Activated T-helper 1 cell treated with anti-CD3 and anti-CD28 coated beads, Interleukin-2, amount 50 U/mL, for 16 hours (primary cell): ENCODE measurements around the gene BCAS1.

Source experiments
- DNase-seq, 2 donors: peaks; one replicate each; pipeline ENCODE4 v3.0.0-alpha.2; 2020; ENCODE audit warnings: low read depth in 1 of 2, low spot score in 1 of 2

BCAS1 gene

GRCh38 chr20:54051068-54051467, 19.3 kb downstream of the BCAS1 start:
- no peak for DNase-seq

DNA sequence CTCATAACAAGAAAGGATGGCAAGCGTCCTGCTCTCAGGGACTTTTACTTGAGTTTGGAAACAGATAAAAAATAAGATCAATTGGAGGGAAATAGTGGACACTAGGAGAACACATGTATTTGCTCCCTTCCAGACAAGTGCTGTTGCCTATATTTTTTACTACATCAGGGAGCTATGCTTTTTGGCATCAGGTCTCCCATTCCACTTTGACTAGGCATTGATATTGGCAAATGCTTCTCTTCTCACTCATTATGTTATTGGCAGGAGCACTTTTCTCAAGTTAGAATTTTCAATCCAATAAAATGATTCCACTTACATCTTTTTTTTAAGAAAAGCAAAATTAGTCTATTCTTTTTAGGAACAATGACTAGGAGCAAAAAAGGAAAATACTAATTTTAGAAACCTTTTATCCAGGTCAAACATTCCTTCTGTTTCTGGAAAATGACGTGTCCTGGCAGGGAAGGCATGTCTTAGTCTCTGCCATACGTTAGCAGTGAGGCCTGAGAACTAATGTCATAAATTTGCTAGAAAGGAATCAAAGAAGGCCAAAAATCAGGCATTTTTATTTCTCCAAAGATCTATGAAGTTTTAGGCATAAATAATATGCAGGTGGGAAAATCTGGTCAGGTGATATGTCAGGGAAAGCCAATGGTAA, 21.4 kb downstream of the BCAS1 start:
- no peak for DNase-seq

DNA sequence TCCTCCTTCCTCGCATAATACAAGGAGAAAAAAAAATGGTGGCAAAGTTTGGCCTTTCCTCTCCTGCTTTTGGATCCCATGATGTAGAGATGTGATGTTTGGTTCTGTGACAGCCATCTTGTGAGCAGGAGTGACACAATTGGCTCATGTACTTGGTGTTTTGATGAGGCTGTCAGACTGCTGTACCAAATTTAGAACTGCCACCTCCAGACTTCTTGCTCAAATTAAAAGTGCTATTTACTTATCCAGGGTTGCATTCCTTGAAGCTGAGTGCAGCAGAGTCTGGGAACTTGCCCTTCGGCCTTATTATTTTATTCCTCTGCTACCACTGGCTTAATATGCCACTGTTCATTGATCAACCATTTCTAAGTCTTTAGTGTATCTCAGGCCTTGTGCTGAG, 21.9 kb downstream of the BCAS1 start:
- no peak for DNase-seq

DNA sequence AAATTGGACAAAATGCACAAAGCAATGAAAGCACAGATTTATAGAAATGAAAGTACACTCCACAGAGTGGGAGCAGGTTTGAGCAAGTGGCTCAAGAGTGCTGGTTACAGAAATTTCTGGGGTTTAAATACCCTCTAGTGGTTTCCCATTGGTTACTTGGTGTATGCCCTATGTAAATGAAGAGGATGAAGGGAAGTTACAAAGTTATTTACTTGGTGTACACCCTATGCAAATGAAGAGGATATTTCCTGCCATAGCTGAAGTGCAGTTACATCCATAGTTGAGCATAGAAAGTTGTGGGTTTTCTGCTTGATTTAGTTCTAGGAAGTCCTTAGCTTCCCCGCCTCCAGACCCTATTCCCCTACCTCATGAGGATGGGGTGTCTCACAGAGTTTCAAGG, 22.7 kb downstream of the BCAS1 start:
- no peak for DNase-seq

DNA sequence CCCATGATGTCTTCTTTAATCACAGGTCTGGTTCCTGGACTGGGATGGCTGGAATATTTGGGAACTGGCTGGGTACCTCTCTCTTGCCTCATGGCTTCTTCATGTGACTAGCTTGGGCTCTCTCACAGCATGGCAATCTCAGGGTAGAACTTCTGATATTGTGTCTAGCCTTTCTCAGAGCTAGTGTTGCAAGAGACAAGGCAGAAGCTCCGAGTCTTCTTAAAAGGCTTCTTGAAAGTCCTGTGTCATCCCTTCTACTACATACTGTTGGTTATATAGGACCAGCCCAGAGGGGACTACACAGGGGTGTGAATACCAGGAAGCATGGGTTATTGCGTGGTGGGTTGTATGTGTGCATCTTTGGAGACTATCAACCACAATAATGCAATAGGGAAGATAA, 23.3 kb downstream of the BCAS1 start:
- DNase-seq: no peak

DNA sequence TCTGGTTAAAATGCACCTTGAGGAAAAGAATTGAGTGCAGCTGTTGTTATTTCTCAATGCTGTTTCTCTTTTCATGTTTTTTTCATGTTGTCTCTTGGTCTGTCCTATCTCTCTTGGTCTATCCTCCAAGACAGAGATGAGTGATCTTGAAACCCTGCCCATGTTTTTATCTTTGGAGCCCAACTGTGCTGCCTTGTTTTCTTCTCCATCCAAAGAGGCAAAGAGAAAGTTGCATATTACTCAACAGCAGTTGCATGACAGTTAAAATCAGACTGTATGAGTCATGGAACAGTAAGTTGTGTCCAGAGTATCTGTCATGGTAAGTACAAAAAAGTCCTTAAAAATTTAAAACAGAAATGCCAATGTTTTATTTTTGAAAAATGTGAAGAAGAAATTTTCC, 26.2 kb downstream of the BCAS1 start:
- no peak for DNase-seq

- DNase-seq: no peak
Measured at GRCh38 chr20:54043076-54043967, 27.1 kb downstream of the BCAS1 start.

DNA sequence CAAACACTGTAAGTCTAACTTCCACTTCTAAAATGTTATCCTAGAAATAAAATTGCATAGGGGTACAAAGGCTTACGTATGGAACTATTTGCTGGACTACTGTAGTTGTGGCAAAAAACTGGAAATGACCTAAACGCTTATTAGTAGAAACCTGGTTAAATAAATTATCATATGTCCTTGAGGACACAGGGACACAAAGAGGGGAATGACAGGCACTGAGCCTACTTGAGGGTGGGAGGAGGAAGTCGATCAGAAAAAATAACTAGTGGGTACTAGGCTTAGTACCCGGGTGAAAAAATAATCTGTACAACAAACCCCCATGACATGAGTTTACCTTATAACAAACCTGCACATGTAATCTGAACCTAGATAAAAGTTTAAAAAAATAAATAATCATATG, 28.4 kb downstream of the BCAS1 start:
- DNase-seq: no peak

DNA sequence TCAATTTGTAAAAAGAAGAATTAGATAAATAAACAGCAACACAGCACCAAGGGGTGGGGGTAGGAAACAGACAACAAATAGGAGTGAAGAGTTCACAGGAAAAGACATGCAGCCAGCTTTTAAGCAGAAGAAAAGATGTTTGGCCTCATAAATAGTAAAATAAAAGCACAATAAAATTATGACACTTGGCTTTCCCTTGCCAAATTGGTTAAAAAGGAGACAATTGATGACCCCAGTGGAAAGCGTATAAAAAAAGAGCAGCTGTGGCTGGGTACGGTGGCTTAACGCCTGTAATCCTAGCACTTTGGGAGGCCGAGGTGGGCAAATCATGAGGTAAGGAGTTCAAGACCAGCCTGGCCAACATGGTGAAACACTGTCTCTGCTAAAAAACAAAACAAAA, 29.1 kb downstream of the BCAS1 start:
- no peak for DNase-seq

- no peak for DNase-seq
Measured at GRCh38 chr20:54040531-54040930, 29.9 kb downstream of the BCAS1 start.

DNA sequence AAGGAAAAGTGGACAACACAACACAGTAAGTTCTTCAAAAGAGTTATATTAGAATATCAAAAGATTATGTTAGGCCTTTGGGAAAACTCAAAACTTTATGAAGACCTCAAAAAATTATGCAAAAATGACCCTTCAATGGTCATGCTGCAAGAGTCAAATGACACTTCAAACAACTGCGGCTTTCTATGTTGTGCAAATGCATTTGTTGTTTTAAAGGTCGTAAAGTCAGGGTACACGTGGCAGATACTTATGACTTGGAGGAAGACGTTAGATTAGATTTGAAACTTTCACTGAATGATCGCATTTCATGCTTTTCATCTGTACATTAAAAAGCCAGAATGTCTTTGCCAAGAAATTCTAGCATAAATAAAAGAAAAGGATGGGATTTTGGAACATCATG, 31.4 kb downstream of the BCAS1 start:
- DNase-seq: no peak

- DNase-seq: no peak
Measured at GRCh38 chr20:54037525-54037924, 32.9 kb downstream of the BCAS1 start.

DNA sequence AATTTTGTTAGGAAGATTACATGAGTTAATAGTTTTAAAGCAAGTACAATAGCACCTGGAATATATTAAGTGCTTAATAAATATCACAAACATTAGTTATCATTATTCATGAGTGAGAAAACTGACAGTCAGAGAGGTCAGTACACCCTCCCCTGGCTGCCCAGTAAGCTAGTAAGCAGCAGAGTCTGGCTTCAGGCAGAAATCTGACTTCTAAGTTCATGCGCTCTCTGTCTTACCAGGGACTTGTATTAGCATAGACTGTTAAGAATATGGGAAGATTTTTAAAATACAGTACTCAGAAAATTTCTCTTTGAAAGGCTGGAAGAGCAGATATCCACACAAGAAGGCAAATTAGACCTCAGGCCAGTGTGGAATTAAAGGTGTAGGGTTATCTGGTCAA, 40.8 kb downstream of the BCAS1 start:
- DNase-seq: no peak

- no peak for DNase-seq
Measured at GRCh38 chr20:54029176-54029575, 41.2 kb downstream of the BCAS1 start.

- DNase-seq: no peak
Measured at GRCh38 chr20:54028276-54029011, 42.0 kb downstream of the BCAS1 start.

DNA sequence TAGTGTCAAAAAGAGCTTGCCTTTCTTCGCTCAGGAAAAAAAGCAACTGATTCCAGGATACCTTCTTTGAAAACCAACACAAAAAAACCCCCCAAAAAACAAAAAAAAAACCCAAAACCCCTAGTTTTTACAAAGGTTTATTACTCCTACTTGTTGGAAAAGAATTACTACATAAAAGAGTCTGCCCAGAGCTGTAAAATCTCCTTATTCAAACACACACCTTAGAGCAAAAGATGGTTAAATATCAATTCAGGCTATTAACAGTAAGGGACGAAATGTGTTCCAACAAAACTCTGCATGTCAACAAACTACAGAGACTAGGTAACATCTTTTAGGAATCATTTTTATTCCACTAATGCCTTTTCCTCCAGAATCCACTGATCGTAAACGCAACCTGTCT, 42.7 kb downstream of the BCAS1 start:
- DNase-seq: no peak

DNA sequence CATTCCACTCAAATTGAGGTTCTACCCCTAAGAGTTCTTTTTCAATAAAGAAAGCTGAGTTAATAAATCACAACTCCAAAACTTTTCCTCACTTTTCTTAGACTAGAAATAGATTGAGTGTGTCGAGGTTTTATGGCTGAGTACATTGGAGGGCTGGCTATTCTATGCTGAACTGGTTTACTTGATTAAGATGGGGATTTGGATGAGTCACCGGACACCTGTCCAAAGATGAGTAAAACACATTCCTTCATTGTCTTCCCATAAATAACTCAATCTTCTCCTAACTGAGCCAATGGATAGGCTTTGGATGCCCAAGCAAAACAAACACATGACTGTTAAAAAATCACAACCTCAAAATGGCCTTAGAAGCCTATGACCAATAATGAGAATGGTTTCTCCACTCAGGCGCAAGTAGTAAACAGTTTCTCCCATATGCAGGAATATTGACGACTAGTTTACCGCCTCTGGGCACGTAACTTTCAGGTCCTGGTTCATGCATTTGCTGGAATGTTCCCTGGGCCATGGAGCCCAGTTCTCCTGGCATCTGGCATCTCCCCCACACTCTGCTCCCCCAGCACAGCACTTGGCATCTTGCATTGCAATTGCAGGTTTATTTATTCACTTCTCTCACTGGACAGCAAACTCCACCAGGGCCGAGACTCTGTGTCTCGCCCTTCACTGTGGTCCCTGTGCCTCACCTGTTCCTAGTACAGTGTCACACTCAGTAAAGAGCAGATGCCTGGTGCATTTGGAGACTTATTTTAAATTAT, 43.9 kb downstream of the BCAS1 start:
- DNase-seq: no peak

- DNase-seq: no peak
Measured at GRCh38 chr20:54025251-54025771, 45.1 kb downstream of the BCAS1 start.

GRCh38 chr20:54023406-54023805, 47.0 kb downstream of the BCAS1 start:
- no peak for DNase-seq

- DNase-seq: no peak
Measured at GRCh38 chr20:54021446-54022235, 48.8 kb downstream of the BCAS1 start.
